ENCODE results near the gene PPP1R12B.
"Not testable (repeated sequence)": the region's sequence is repeated elsewhere in the genome, so short reads cannot be mapped to it uniquely, and the experiment has no call there.

PPP1R12B gene

DNA sequence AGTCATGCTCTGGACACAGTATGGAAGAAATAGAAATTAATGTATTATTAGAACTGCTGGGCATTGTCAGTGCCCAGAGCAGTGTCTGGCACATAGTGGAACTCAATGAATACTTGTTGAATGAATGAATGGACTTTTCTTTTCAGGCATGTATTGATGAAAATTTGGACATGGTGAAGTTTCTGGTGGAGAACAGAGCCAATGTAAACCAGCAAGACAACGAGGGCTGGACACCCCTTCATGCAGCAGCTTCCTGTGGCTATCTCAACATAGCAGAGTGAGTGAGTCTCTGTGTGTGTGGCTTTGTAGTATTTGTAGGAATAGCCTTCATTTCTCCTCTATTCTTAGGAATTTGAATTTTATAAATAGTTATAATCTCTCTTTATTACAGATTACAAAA is 68.1 kb downstream of the PPP1R12B start:
- H3K4me1 ChIP-seq (ENCODE audit: insufficient read depth, poor library complexity, severe bottlenecking), result peaks cover 2% of the 10 kb centered on the region
- TF ChIP-seq, protein P1, sequence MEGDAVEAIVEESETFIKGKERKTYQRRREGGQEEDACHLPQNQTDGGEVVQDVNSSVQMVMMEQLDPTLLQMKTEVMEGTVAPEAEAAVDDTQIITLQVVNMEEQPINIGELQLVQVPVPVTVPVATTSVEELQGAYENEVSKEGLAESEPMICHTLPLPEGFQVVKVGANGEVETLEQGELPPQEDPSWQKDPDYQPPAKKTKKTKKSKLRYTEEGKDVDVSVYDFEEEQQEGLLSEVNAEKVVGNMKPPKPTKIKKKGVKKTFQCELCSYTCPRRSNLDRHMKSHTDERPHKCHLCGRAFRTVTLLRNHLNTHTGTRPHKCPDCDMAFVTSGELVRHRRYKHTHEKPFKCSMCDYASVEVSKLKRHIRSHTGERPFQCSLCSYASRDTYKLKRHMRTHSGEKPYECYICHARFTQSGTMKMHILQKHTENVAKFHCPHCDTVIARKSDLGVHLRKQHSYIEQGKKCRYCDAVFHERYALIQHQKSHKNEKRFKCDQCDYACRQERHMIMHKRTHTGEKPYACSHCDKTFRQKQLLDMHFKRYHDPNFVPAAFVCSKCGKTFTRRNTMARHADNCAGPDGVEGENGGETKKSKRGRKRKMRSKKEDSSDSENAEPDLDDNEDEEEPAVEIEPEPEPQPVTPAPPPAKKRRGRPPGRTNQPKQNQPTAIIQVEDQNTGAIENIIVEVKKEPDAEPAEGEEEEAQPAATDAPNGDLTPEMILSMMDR (IDR thresholded peaks at IDR 0.05; ENCODE audit: poor library complexity, severe bottlenecking), result no peak
- peak; percentile 42; the same call in 2 of the 3 replicates for ATAC-seq (ENCODE audit: low read depth)

GRCh38 chr1:202417141-202417540 is 68.6 kb downstream of the PPP1R12B start:
- H3K36me3 ChIP-seq (ENCODE audit: low read depth); H3K9me3 ChIP-seq (ENCODE audit: severe bottlenecking); H3K4me3 ChIP-seq (ENCODE audit: severe bottlenecking); H3K4me1 ChIP-seq (ENCODE audit: insufficient read depth, poor library complexity, severe bottlenecking); H3K27me3 ChIP-seq (ENCODE audit: insufficient read depth, poor library complexity, severe bottlenecking); DNase-seq (ENCODE audit: low spot score); H3K27ac ChIP-seq (ENCODE audit: poor library complexity, severe bottlenecking): not testable (repeated sequence)
- peak; percentile 36; the same call in 1 of the 3 replicates for ATAC-seq (ENCODE audit: low read depth)

More for the DNA sequence above, 68.1 kb downstream of the PPP1R12B start:
- Histone ChIP-seq H3K4me3 (ENCODE audit: severe bottlenecking) (no peak overlapping the region), H3K27me3 (ENCODE audit: insufficient read depth, poor library complexity, severe bottlenecking) (no peaks in the 10 kb centered on the region), H3K36me3 (ENCODE audit: low read depth) (no peaks in the 10 kb centered on the region), H3K9me3 (ENCODE audit: severe bottlenecking) (no peaks in the 10 kb centered on the region), H3K27ac (ENCODE audit: poor library complexity, severe bottlenecking) (no peak overlapping the region)
- no peak for DNase-seq (ENCODE audit: low spot score)

DNA sequence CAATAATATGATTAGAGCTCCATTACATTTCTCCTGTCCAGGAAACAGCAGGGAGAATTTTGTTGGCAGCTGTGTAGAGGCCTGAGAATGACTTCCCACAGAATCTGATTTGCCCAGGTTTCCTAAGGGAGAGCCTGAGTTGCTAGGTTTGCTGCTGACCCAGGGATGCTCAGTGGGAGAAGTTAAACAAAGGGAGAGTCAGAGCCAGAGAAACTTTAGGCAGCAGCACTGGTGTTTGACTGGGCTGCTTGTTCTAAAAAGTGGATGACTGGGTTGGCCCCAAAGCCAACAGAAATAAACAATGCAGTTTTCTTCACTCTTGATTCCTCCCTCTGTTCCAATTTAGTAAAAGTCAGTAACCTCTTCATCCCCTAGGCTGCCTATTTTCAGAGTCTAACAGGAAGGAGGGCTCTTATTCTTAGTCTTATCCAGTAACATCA is 69.3 kb downstream of the PPP1R12B start:
- ATAC-seq (ENCODE audit: low read depth); H3K36me3 ChIP-seq (ENCODE audit: low read depth); H3K9me3 ChIP-seq (ENCODE audit: severe bottlenecking); H3K4me1 ChIP-seq (ENCODE audit: insufficient read depth, poor library complexity, severe bottlenecking); H3K27ac ChIP-seq (ENCODE audit: poor library complexity, severe bottlenecking); H3K27me3 ChIP-seq (ENCODE audit: insufficient read depth, poor library complexity, severe bottlenecking); DNase-seq (ENCODE audit: low spot score); H3K4me3 ChIP-seq (ENCODE audit: severe bottlenecking): not testable (repeated sequence)

GRCh38 chr1:202419731-202420130 is 71.2 kb downstream of the PPP1R12B start:
- not testable (repeated sequence) for H3K9me3 ChIP-seq (ENCODE audit: severe bottlenecking); H3K27me3 ChIP-seq (ENCODE audit: insufficient read depth, poor library complexity, severe bottlenecking); H3K4me3 ChIP-seq (ENCODE audit: severe bottlenecking); ATAC-seq (ENCODE audit: low read depth); H3K27ac ChIP-seq (ENCODE audit: poor library complexity, severe bottlenecking); H3K36me3 ChIP-seq (ENCODE audit: low read depth); DNase-seq (ENCODE audit: low spot score); H3K4me1 ChIP-seq (ENCODE audit: insufficient read depth, poor library complexity, severe bottlenecking)

DNA sequence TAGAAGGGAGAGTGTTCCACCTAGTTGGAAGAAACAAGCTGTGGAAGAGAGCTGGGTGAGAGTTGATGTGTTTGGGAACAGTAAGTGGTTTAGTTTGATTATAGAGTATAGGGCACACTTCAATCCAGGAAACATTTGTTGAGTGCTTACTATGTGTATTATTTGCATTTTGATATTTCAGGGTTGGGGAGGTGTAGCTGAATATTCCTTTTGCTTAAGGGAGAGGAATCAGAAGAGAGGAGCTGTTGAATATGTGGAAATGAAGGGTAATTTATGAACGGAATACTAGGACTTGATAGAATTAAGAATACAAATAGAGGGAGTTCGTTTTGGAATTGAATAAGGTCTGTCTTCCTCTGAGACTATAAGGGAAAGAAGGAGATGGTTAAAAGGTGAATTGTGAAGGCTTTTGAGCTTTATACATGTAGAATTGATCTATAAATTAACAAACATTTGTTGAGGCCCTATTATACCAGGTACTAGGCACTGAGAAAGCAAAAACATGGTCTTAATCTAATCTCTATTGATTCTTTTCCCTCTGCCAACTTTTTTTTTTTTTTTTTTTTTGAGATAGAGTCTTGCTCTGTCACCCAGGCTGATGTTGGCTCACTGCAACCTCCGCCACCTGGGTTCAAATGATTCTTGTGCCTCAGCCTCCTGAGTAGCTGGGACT is 72.1 kb downstream of the PPP1R12B start:
- not testable (repeated sequence) for H3K4me3 ChIP-seq (ENCODE audit: severe bottlenecking); H3K9me3 ChIP-seq (ENCODE audit: severe bottlenecking); H3K4me1 ChIP-seq (ENCODE audit: insufficient read depth, poor library complexity, severe bottlenecking); DNase-seq (ENCODE audit: low spot score); ATAC-seq (ENCODE audit: low read depth); H3K36me3 ChIP-seq (ENCODE audit: low read depth); H3K27me3 ChIP-seq (ENCODE audit: insufficient read depth, poor library complexity, severe bottlenecking); H3K27ac ChIP-seq (ENCODE audit: poor library complexity, severe bottlenecking)

DNA sequence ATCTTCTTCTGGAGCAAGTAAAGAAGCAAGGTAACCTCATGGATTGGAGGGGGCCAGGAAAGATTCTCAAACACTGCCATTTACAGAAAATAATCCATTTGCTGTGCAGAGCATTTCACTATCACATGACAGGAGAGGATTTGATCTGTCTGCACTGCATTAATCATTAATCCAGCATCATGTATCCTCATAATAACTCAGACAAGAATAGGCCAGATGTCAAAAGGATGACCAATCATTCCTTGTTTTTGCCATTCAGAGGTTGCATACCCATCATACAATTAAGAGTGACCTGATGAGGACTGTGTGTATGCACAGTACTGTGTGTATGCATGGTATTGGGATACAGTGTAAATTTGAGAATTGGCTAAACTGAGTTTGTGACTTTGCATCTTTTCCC is 74.2 kb downstream of the PPP1R12B start:
- not testable (repeated sequence) for ATAC-seq (ENCODE audit: low read depth); H3K4me3 ChIP-seq (ENCODE audit: severe bottlenecking)

DNA sequence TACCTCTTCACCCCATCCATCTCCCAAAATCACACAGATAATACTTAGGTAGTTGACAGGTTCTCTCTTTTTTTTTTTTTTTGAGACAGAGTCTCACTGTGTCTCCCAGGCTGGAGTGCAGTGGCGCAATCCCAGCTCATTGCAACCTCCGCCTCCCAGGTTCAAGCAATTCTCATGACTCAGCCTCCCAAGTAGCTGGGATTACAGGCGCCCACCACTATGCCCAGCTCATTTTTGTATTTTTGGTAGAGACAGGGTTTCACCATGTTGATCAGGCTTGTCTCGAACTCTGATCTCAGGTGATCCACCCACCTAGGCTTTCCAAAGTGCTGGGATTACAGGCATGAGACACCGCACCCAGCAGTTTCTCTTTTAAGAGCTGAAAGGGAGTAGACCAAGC is 75.8 kb downstream of the PPP1R12B start:
- not testable (repeated sequence) for H3K4me3 ChIP-seq (ENCODE audit: severe bottlenecking); H3K27ac ChIP-seq (ENCODE audit: poor library complexity, severe bottlenecking); H3K27me3 ChIP-seq (ENCODE audit: insufficient read depth, poor library complexity, severe bottlenecking); H3K9me3 ChIP-seq (ENCODE audit: severe bottlenecking); ATAC-seq (ENCODE audit: low read depth); H3K36me3 ChIP-seq (ENCODE audit: low read depth); H3K4me1 ChIP-seq (ENCODE audit: insufficient read depth, poor library complexity, severe bottlenecking); DNase-seq (ENCODE audit: low spot score)

More for the DNA sequence above, 74.2 kb downstream of the PPP1R12B start:
- not testable (repeated sequence) for H3K36me3 ChIP-seq (ENCODE audit: low read depth); H3K27ac ChIP-seq (ENCODE audit: poor library complexity, severe bottlenecking); DNase-seq (ENCODE audit: low spot score); H3K4me1 ChIP-seq (ENCODE audit: insufficient read depth, poor library complexity, severe bottlenecking); H3K9me3 ChIP-seq (ENCODE audit: severe bottlenecking); H3K27me3 ChIP-seq (ENCODE audit: insufficient read depth, poor library complexity, severe bottlenecking)

GRCh38 chr1:202430111-202430510 is 81.6 kb downstream of the PPP1R12B start:
- not testable (repeated sequence) for DNase-seq (ENCODE audit: low spot score); H3K4me1 ChIP-seq (ENCODE audit: insufficient read depth, poor library complexity, severe bottlenecking); H3K9me3 ChIP-seq (ENCODE audit: severe bottlenecking); H3K27ac ChIP-seq (ENCODE audit: poor library complexity, severe bottlenecking); H3K27me3 ChIP-seq (ENCODE audit: insufficient read depth, poor library complexity, severe bottlenecking); ATAC-seq (ENCODE audit: low read depth); H3K4me3 ChIP-seq (ENCODE audit: severe bottlenecking)
- peaks cover 16% of the 10 kb centered on the region; the same call in 1 of the 2 replicates for H3K36me3 ChIP-seq (ENCODE audit: low read depth)

GRCh38 chr1:202432338-202432737 is 83.8 kb downstream of the PPP1R12B start:
- H3K4me1 ChIP-seq (ENCODE audit: insufficient read depth, poor library complexity, severe bottlenecking); ATAC-seq (ENCODE audit: low read depth); H3K4me3 ChIP-seq (ENCODE audit: severe bottlenecking); H3K27ac ChIP-seq (ENCODE audit: poor library complexity, severe bottlenecking); H3K9me3 ChIP-seq (ENCODE audit: severe bottlenecking); H3K27me3 ChIP-seq (ENCODE audit: insufficient read depth, poor library complexity, severe bottlenecking); DNase-seq (ENCODE audit: low spot score): not testable (repeated sequence)
- H3K36me3 ChIP-seq (ENCODE audit: low read depth), result peaks cover 17% of the 10 kb centered on the region; the same call in 1 of the 2 replicates

All from RWPE2 (cell line).